HG03045 (cell line): ENCODE results near the gene DQX1.
"Not testable (repeated sequence)": the region's sequence is repeated elsewhere in the genome, so short reads cannot be mapped to it uniquely, and the experiment has no call there.

ENCODE experiments used
- ATAC-seq: cut with Tn5 transposase; IDR thresholded peaks from one replicate; pipeline ENCODE4 v1.9.1; 2021; ENCODE audit warnings: mild to moderate bottlenecking, moderate library complexity; ENCODE audit not compliant: unreplicated experiment

DQX1 gene

GRCh38 chr2:74470742-74471141, 55.3 kb downstream of the DQX1 start:
- ATAC-seq, result not testable (repeated sequence)
